Mononuclear cell (primary cell): ENCODE measurements around the gene ATP6V1G2. TPM values are rescaled to one million over a fixed set of nuclear protein-coding genes. Genes with fewer than 3 reads are reported as not detected.
"Not testable (repeated sequence)": the region's sequence is repeated elsewhere in the genome, so short reads cannot be mapped to it uniquely, and the experiment has no call there.

ENCODE experiments used
- H3K27me3 ChIP-seq: 2 replicates; pipeline ENCODE4 v1.6.0; 2011; ENCODE audit warnings: low read length, control low read depth; ENCODE audit not compliant: insufficient read depth
- H3K4me1 ChIP-seq: 2 replicates; pipeline ENCODE4 v1.5.1; 2011; ENCODE audit warnings: mild to moderate bottlenecking, low read length, control low read depth; ENCODE audit not compliant: insufficient read depth
- H3K4me3 ChIP-seq: 2 replicates; pipeline ENCODE4 v1.5.1; 2011; ENCODE audit warnings: mild to moderate bottlenecking, low read length, moderate library complexity
- H3K9me3 ChIP-seq: 2 replicates; pipeline ENCODE4 v1.5.1; 2011; ENCODE audit warnings: low read depth, mild to moderate bottlenecking, control low read depth, low read length
- total RNA-seq: library from RNA; depleted of rRNA; stranded (reverse); fragments of >200 nt; gene quantifications from one replicate; pipeline ENCODE4 v1.2.3, GENCODE V29; 2012

Gene ATP6V1G2
- total RNA-seq, 1 donor: 0.73 TPM

DNA sequence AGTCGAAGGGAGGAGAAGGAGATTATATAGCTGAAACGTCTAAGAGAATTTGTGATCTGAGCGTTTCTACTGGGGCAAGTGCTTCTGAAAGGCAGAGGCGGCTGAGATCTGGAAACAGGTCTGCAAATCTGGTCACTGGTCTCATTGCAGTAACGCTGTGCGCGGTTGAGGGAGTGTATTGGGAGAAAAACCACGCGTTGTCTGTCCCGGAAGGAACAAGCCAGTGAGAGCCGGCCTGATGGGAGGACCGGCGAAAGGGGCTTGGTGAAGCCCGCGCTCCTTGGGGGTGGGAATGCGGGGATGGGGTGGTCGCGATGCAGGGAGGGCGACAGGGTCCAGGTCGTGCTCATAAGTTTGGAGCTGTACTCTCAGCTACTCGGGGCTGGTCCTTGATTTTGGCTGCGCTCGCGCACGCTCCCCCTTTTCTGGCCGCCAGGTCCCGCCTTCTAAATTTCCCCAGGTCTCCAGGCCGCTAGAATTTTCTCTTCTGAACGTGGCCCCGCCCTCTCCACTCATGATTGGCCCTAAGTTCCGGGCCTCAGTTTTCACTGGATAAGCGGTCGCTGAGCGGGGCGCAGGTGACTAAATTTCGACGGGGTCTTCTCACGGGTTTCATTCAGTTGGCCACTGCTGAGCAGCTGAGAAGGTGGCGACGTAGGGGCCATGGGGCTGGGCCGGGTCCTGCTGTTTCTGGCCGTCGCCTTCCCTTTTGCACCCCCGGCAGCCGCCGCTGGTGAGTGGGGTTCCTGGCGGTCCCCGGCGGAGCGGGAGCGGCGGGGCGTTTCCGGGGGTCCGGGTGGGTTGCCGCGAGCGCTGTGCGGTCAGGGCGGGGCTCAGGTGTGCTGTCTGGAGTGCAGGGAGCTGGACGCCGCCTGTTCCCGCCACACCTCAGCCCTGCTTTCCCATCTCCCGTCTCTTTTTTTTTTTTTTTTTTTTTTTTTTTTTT, 48.6 kb downstream of the ATP6V1G2 start, which contains the start of gene MICB:
Gene MICB, plus strand, starts transcription at position 615 of the 946 bp plus-strand sequence. Its CDS starts 49 bp downstream, at position 664.
- Histone ChIP-seq H3K4me3 (peak within 1 kb of the TSS; percentile 58), H3K9me3 (no peaks in the 10 kb centered on the region), H3K27me3 (no peaks in the 10 kb centered on the region), H3K4me1 (peaks cover 60% of the 10 kb centered on the region)

DNA sequence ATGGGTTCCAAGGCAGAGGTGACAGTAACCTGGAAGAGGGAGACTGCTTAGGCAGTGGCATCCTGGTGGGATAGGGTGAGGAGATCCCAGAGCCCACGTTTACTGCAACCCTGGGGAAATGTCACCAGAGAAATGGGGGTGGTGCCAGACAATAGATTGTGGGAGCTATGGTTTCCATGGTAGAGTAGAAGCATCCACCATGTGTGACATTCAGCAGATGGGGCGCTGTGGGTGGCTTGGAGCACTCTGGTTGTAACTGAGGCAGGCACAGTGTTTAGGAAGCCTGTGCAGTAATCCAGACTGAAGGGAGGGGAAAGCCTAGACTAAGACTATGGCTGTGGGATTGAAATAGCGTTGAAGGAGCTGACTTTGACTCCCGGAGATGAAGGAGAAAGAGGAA, 49.6 kb downstream of the ATP6V1G2 start:
- H3K27me3 ChIP-seq, H3K9me3 ChIP-seq: not testable (repeated sequence)
- Histone ChIP-seq H3K4me3 (peak overlapping the region; percentile 58), H3K4me1 (peaks cover 61% of the 10 kb centered on the region)

DNA sequence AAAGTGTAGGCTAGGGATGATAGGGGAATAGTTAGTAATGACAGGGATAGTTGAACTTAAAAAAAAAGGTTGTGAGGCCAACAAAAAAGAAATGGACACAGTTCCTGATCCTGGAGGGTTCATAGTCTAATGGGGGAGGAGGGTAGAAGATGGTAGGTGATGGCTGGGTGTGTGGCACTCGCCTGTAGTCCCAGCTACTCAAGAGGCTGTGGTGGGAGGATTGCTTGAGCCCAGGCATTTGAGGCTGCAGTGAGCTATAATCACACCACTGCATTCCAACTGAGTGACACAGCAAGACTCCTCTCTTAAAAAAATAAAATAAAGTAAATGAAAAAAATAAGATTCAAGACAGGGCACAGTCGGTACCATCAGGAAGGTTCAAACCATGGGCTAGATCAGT, 50.8 kb downstream of the ATP6V1G2 start:
- peak overlapping the region; percentile 85 for H3K4me3 ChIP-seq
- no peaks in the 10 kb centered on the region for H3K27me3 ChIP-seq
- H3K4me1 ChIP-seq: peaks cover 67% of the 10 kb centered on the region
- no peaks in the 10 kb centered on the region for H3K9me3 ChIP-seq

Other genes with a start within 250 kb of the ATP6V1G2 start
- gene HLA-B, start 189.4 kb downstream of the ATP6V1G2 start, total RNA-seq: 3,997 TPM
- gene MICA, start 143.0 kb downstream of the ATP6V1G2 start, total RNA-seq: 7.1 TPM
- 29.2 TPM for gene MICB, start 48.5 kb downstream of the ATP6V1G2 start, total RNA-seq
- gene MCCD1, start 17.6 kb downstream of the ATP6V1G2 start, total RNA-seq: not detected
- 183 TPM for gene DDX39B, start 4.6 kb downstream of the ATP6V1G2 start, total RNA-seq
- 9.8 TPM for gene NFKBIL1, start 1.0 kb upstream of the ATP6V1G2 start, total RNA-seq
- gene LTA, start 25.7 kb upstream of the ATP6V1G2 start, total RNA-seq: 2.5 TPM
- 230 TPM for gene TNF, start 29.0 kb upstream of the ATP6V1G2 start, total RNA-seq
- 191 TPM for gene LTB, start 35.8 kb upstream of the ATP6V1G2 start, total RNA-seq
- 200 TPM for gene LST1, start 39.7 kb upstream of the ATP6V1G2 start, total RNA-seq
- 9.2 TPM for gene NCR3, start 46.4 kb upstream of the ATP6V1G2 start, total RNA-seq
- 245 TPM for gene AIF1, start 68.6 kb upstream of the ATP6V1G2 start, total RNA-seq
- gene PRRC2A, start 74.1 kb upstream of the ATP6V1G2 start, total RNA-seq: 67.0 TPM
- 81.3 TPM for gene BAG6, start 106.1 kb upstream of the ATP6V1G2 start, total RNA-seq
- gene APOM, start 109.3 kb upstream of the ATP6V1G2 start, total RNA-seq: 3.0 TPM
- 14.6 TPM for gene C6orf47, start 114.2 kb upstream of the ATP6V1G2 start, total RNA-seq
- 11.9 TPM for gene GPANK1, start 118.4 kb upstream of the ATP6V1G2 start, total RNA-seq
- 124 TPM for gene CSNK2B, start 119.5 kb upstream of the ATP6V1G2 start, total RNA-seq
- gene LY6G5B, start 123.4 kb upstream of the ATP6V1G2 start, total RNA-seq: 9.8 TPM
- gene LY6G5C, start 134.5 kb upstream of the ATP6V1G2 start, total RNA-seq: 1.2 TPM
- 36.9 TPM for gene ABHD16A, start 156.7 kb upstream of the ATP6V1G2 start, total RNA-seq
- 7.7 TPM for gene LY6G6F, start 160.3 kb upstream of the ATP6V1G2 start, total RNA-seq
- gene LY6G6D, start 168.7 kb upstream of the ATP6V1G2 start, total RNA-seq: 1.0 TPM
- not detected for gene LY6G6C, start 175.1 kb upstream of the ATP6V1G2 start, total RNA-seq
- gene MPIG6B, start 176.8 kb upstream of the ATP6V1G2 start, total RNA-seq: 11.5 TPM
- 9.8 TPM for gene DDAH2, start 182.7 kb upstream of the ATP6V1G2 start, total RNA-seq
- 421 TPM for gene CLIC1, start 189.9 kb upstream of the ATP6V1G2 start, total RNA-seq
- gene MSH5, start 193.4 kb upstream of the ATP6V1G2 start, total RNA-seq: 6.1 TPM
- 0.63 TPM for gene SAPCD1, start 216.0 kb upstream of the ATP6V1G2 start, total RNA-seq
- gene VWA7, start 230.7 kb upstream of the ATP6V1G2 start, total RNA-seq: 0.31 TPM
- 12.3 TPM for gene VARS1, start 249.1 kb upstream of the ATP6V1G2 start, total RNA-seq